Loucy (cell line): ENCODE data around the gene CNOT3.

Experiments
- H2AFZ ChIP-seq: fragments of 200-600 bp; sonication (generic); 2 replicates; pipeline ENCODE4 v1.6.0; 2016; ENCODE audit warnings: antibody characterized with exemption, mild to moderate bottlenecking, low read length, moderate library complexity
- H3F3A ChIP-seq: fragments of 200-600 bp; 2 replicates; pipeline ENCODE4 v1.6.0; 2016; ENCODE audit warnings: antibody characterized with exemption, low read depth, mild to moderate bottlenecking
- H3K27me3 ChIP-seq: fragments of 200-600 bp; sonication (generic); 2 replicates; pipeline ENCODE4 v1.6.1; 2014; ENCODE audit warnings: low read length, mild to moderate bottlenecking; ENCODE audit not compliant: insufficient read depth, poor library complexity, severe bottlenecking
- H3K36me3 ChIP-seq: fragments of 200-600 bp; sonication (generic); 2 replicates; pipeline ENCODE4 v1.6.1; 2016; ENCODE audit warnings: low read length; ENCODE audit not compliant: insufficient read depth
- H3K4me1 ChIP-seq: fragments of 200-600 bp; sonication (generic); 2 replicates; pipeline ENCODE4 v1.5.1; 2014; ENCODE audit warnings: low read length, mild to moderate bottlenecking; ENCODE audit not compliant: insufficient read depth, poor library complexity, severe bottlenecking
- H3K4me2 ChIP-seq: fragments of 200-600 bp; sonication (generic); 2 replicates; pipeline ENCODE4 v1.6.0; 2014; ENCODE audit warnings: antibody characterized with exemption, low read length, low read depth, mild to moderate bottlenecking; ENCODE audit not compliant: poor library complexity, severe bottlenecking
- H3K4me3 ChIP-seq: fragments of 200-600 bp; sonication (generic); 2 replicates; pipeline ENCODE4 v1.5.1; 2014; ENCODE audit warnings: low read length, mild to moderate bottlenecking, mixed read lengths; ENCODE audit not compliant: poor library complexity, severe bottlenecking
- H3K79me2 ChIP-seq: fragments of 200-600 bp; sonication (generic); 2 replicates; pipeline ENCODE4 v1.6.1; 2014; ENCODE audit warnings: low read length; ENCODE audit not compliant: insufficient read depth
- H3K9ac ChIP-seq: fragments of 200-600 bp; sonication (generic); 2 replicates; pipeline ENCODE4 v1.6.0; 2014; ENCODE audit warnings: mild to moderate bottlenecking, low read depth, low read length, moderate library complexity; ENCODE audit not compliant: poor library complexity, severe bottlenecking
- H3K9me2 ChIP-seq: fragments of 200-600 bp; sonication (generic); replicated peaks from 2 replicates; pipeline ENCODE4 v1.6.1; 2016; ENCODE audit warnings: low read depth, low read length, mixed read lengths
- H3K9me3 ChIP-seq: fragments of 200-600 bp; sonication (generic); 2 replicates; pipeline ENCODE4 v1.6.1; 2014; ENCODE audit warnings: mild to moderate bottlenecking, antibody characterized with exemption, low read length, low read depth; ENCODE audit not compliant: insufficient read depth
- H4K20me1 ChIP-seq: fragments of 200-600 bp; sonication (generic); 2 replicates; pipeline ENCODE4 v1.6.0; 2014; ENCODE audit warnings: antibody characterized with exemption, low read length, mild to moderate bottlenecking; ENCODE audit not compliant: insufficient read depth, poor library complexity, severe bottlenecking
- CTCF ChIP-seq: fragments of 200-600 bp; sonication (generic); conservative IDR thresholded peaks from 2 replicates; pipeline ENCODE4 v1.5.1; 2014; ENCODE audit warnings: mild to moderate bottlenecking, antibody characterized with exemption, low read length
- EZH2phosphoT487 ChIP-seq: fragments of 200-600 bp; IDR thresholded peaks from 2 replicates; pipeline ENCODE4 v1.6.1; 2018; ENCODE audit warnings: antibody characterized with exemption, mild to moderate bottlenecking, moderate library complexity, borderline replicate concordance

Gene CNOT3

GRCh38 chr19:54153731-54154326 is 16.3 kb downstream of the CNOT3 start:
- TF ChIP-seq CTCF (no peak), EZH2phosphoT487 (no peak)
- Histone ChIP-seq H4K20me1 (peaks cover 13% of the 10 kb centered on the region), H3K27me3 (no peaks in the 10 kb centered on the region), H3F3A (peaks cover 10% of the 10 kb centered on the region; the same call in 1 of the 2 replicates), H3K4me2 (no peak overlapping the region), H3K4me3 (no peak overlapping the region), H3K9me2 (no peaks in the 10 kb centered on the region), H3K4me1 (peaks cover 9% of the 10 kb centered on the region), H3K9me3 (no peaks in the 10 kb centered on the region), H3K9ac (no peak overlapping the region), H3K36me3 (peaks cover 77% of the 10 kb centered on the region; the same call in 1 of the 2 replicates), H2AFZ (no peak overlapping the region), H3K79me2 (peaks cover 16% of the 10 kb centered on the region)

- Histone ChIP-seq H3K4me3 (no peak overlapping the region), H3K79me2 (peaks cover 20% of the 10 kb centered on the region), H3K4me1 (peaks cover 13% of the 10 kb centered on the region), H3K4me2 (no peak overlapping the region), H3K9me2 (no peaks in the 10 kb centered on the region), H3F3A (peaks cover 10% of the 10 kb centered on the region; the same call in 1 of the 2 replicates), H2AFZ (no peak overlapping the region), H3K36me3 (peaks cover 68% of the 10 kb centered on the region; the same call in 1 of the 2 replicates), H3K27me3 (no peaks in the 10 kb centered on the region), H4K20me1 (peaks cover 16% of the 10 kb centered on the region), H3K9me3 (no peaks in the 10 kb centered on the region), H3K9ac (no peak overlapping the region)
- TF ChIP-seq EZH2phosphoT487 (no peak), CTCF (no peak)
Observed at GRCh38 chr19:54154603-54155345, 17.2 kb downstream of the CNOT3 start.

- TF ChIP-seq CTCF (no peak), EZH2phosphoT487 (no peak)
- Histone ChIP-seq H3K27me3 (no peaks in the 10 kb centered on the region), H3K9ac (no peak overlapping the region), H3K4me2 (no peak overlapping the region), H3K4me3 (no peak overlapping the region), H2AFZ (no peak overlapping the region), H3K4me1 (peaks cover 17% of the 10 kb centered on the region), H4K20me1 (peaks cover 16% of the 10 kb centered on the region), H3K79me2 (peaks cover 26% of the 10 kb centered on the region), H3K9me3 (no peaks in the 10 kb centered on the region), H3K9me2 (no peaks in the 10 kb centered on the region), H3F3A (peaks cover 10% of the 10 kb centered on the region; the same call in 1 of the 2 replicates), H3K36me3 (peaks cover 59% of the 10 kb centered on the region; the same call in 1 of the 2 replicates)
Observed at GRCh38 chr19:54155694-54156093, 18.1 kb downstream of the CNOT3 start.
